ENCODE data around the gene EEA1.
"Not testable (repeated sequence)": the region's sequence is repeated elsewhere in the genome, so short reads cannot be mapped to it uniquely, and the experiment has no call there.

Gene EEA1

DNA sequence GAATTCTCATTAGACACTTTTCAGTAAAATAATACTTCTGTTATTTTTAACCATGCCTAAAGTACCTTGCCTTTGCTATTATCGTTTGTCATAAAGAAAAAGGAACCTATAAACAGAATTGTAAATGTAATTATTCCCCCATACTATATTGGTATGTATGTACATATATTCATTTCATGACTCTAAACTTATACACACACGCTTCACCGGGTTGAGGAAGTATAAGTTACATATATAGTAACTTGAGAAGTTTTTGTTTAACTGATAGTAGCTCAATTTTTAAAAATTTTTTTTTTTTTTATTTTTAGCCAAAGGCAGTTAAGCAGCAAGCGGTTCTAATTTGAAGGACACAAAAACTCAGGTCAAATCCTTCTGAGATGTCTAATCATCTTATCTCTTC is 118.7 kb downstream of the EEA1 start:
- DNase-seq (ENCODE audit: low read depth in 2 of 2): no peak

DNA sequence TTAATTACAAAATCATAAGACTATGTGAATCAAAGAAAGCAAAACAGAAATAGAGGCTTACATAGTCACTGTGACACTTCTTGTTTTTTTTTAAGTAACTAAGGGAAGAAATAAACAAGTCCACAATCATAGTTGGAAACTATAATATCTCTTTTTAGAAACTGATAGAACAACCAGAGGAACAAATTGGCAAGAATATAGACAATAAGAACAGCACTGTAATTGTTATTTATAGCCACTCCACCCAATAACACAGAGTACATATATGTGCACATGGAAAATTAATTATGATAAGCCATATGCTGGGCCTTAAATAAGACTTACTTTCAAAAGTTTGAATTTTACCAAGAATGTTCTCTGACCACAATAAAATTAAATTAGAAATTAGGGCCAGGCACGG is 125.2 kb downstream of the EEA1 start:
- DNase-seq (ENCODE audit: low read depth in 2 of 2): no peak

DNA sequence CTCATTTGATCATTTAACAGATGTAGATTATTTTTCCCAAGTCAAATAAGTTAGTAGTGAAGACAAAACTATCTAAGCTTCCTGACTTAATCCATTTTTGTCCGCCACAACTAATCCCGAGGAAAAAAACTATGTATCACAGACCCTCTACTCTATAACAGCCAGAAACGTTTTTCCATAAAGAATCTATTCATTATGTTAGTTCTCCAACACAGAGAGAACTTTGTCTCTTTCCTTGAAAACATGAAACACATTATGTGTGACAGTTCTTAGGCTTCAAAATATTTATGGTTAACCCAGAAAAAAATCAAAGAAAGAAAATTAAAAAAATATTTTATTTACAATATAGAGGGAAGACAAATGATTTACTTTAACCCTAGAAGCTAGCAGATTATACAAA is 126.2 kb downstream of the EEA1 start:
- DNase-seq (ENCODE audit: low read depth in 2 of 2): no peak

DNA sequence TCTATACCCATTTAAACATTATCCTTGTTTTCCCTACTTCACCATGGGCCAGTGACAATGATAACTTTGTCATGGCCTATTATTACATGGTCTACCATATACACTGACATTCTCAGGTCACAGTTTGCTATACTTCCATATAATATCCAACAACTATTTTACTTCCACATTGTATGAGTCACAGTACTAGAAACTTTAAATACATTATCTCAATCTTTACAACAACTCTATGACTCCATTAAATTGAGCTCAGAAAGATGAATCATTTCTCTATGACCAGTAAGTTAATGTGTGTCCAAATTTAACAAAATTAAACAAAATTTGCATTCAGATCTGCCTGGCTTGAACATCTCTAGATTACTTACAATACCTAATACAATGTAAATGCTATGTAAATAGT is 132.4 kb downstream of the EEA1 start:
- no peak for DNase-seq (ENCODE audit: low read depth in 2 of 2)

DNA sequence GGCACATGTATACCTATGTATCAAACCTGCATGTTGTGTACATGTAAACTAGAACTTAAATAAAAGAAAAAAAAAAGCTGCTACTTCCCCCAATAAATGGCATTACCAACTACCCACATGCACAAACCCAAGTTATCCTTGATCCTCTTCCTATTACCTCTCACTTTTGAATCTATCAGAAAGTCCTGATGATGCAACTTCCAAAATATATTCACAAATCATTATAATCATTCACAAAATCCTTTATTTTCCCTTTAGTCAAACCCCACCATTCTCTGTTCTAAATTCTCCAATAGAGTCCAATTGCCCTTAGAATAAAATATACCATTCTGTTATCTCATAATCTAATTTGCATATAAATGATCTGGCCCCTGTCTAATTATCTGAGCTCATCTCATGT is 134.3 kb downstream of the EEA1 start:
- DNase-seq (ENCODE audit: low read depth in 2 of 2): no peak

GRCh38 chr12:92794356-92794755 is 134.7 kb downstream of the EEA1 start:
- DNase-seq (ENCODE audit: low read depth in 2 of 2): not testable (repeated sequence)

GRCh38 chr12:92786045-92786444 is 143.1 kb downstream of the EEA1 start:
- no peak for DNase-seq (ENCODE audit: low read depth in 2 of 2)

DNA sequence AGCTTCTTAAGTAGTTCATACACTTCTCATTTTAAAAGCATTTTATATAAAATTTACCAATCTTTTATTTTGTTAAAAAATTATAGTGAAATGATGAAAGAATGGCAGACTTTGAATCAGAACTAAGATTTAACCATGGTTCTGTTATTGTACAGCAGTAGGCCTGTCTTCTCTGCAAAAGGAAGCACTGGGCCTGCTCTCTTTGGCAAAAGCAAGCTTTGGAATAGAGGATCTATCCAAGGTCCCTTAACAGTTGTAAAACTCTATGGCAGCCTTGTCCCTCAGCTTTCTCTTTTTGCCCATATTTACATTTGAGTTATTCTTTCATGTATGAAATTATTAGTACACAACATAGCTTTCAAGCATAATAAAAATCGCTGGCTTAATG is 143.5 kb downstream of the EEA1 start:
- no peak for DNase-seq (ENCODE audit: low read depth in 2 of 2)

- no peak for DNase-seq (ENCODE audit: low read depth in 2 of 2)
These were observed 144.1 kb downstream of the EEA1 start for GRCh38 chr12:92784797-92785562.

DNA sequence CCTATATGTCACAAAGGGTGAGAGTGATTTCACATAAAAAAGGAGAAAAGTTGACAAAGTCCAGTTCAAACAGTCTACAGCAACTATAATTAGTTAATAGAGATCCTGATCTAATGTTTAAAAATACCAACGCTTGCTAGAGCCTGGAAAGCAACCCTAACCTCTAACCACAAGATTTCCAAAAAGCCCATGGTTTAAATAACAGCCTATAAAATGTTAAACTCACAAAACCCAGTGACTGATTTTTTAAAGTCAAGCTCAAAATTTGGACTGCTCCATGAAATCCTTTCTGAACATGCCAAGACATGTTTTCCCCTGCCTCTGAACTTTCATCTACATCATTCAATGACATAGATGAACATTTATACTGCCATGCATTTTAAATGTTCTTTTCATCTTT is 144.7 kb downstream of the EEA1 start:
- no peak for DNase-seq (ENCODE audit: low read depth in 2 of 2)

DNA sequence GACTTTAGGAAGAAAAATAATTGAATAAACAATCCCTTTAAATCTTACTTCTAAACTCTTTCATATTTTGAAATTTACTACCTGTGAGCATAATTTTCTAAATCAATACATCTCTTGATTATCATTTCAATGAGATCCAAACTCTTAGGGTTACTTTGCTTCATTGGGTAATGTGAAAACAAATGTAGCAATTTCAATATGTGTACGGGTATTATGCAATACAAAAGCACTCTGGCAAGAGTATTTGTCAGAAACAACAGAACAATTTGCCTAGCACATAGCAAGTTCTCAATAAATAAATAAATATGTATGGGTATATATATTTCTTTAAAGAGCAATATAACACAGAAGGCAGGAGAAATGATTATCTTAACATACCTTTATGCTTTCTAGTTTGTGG is 149.2 kb downstream of the EEA1 start:
- DNase-seq (ENCODE audit: low read depth in 2 of 2): no peak

- no peak for DNase-seq (ENCODE audit: low read depth in 2 of 2)
These were observed 150.6 kb downstream of the EEA1 start for GRCh38 chr12:92778525-92778924.

DNA sequence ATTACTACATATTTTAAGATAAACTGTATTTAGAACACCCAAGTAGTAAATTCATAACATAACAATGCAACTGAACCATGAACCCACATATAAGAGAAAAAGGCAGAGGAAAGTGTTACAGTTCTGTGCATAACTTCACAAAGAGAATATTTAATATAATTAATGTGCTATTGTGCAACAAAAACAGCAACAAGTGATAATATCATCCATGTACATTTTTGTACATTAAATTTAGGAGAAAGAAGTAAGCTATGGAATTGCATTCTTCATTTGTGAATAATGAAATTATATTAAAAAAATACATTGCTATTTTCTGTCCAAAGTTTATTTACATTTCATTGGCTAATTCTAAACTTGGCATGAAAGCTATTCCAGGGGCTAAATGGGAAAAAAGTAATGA is 153.7 kb downstream of the EEA1 start:
- no peak for DNase-seq (ENCODE audit: low read depth in 2 of 2)

GRCh38 chr12:92771001-92771400 is 158.1 kb downstream of the EEA1 start:
- no peak for DNase-seq (ENCODE audit: low read depth in 2 of 2)

DNA sequence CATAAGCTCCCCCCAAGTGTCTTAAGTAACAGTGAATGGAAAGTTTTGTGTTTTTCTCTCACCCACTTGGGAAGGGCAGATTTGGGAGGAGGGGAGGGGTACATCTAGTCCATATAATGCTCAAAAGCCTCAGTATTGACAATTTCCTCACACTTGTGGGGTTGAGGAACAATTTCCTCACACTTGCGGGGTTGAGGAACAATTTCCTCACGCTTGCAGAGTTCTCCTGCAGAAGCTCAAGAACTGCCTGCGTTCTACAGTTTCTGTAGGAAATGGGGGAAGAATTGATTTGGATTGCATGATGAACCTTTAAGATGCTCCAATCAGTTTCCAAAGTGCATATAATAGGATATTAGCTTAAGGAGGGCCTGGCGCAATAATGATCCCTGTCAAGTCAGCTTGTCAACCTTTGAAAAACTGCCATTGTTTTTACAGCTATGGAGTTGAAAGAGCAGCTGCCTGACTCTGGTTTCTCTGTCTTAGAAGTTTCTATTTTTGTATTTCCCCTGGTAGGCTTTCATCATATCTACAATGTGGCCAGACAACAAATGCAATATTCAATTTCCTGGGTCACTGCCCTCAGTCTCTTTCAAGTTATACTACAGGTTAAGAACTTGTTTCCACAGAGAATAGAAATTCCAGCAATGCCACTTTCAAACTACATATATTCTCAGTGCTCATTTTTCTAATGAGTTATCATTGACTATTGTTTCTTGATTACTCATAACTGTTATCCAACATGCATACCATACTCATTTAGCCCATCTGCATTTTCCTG is 159.8 kb downstream of the EEA1 start:
- DNase-seq (ENCODE audit: low read depth in 2 of 2): no peak

GRCh38 chr12:92765871-92766270 is 163.2 kb downstream of the EEA1 start:
- no peak for DNase-seq (ENCODE audit: low read depth in 2 of 2)

DNA sequence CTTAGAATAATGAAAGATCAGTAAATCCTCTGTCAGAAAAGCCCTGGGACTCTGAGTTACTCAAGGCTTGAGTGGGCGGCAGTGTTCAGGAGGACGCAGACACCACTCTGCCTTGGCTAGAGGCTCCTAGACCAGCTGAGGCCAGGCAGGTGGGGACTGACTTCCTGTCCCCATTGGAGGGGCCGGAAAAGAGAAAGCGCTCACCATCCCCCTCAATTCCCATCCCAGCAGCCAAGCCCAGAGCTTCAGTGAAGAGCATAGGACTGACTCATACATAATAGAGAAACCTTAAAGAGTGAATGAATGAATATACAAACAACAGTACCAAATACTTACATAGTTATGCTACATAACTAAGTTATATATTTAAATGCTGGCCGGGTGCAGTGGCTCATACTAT is 164.3 kb downstream of the EEA1 start:
- DNase-seq (ENCODE audit: low read depth in 2 of 2): no peak

- no peak for DNase-seq (ENCODE audit: low read depth in 2 of 2)
These were observed 166.3 kb downstream of the EEA1 start for GRCh38 chr12:92762773-92763172.

DNA sequence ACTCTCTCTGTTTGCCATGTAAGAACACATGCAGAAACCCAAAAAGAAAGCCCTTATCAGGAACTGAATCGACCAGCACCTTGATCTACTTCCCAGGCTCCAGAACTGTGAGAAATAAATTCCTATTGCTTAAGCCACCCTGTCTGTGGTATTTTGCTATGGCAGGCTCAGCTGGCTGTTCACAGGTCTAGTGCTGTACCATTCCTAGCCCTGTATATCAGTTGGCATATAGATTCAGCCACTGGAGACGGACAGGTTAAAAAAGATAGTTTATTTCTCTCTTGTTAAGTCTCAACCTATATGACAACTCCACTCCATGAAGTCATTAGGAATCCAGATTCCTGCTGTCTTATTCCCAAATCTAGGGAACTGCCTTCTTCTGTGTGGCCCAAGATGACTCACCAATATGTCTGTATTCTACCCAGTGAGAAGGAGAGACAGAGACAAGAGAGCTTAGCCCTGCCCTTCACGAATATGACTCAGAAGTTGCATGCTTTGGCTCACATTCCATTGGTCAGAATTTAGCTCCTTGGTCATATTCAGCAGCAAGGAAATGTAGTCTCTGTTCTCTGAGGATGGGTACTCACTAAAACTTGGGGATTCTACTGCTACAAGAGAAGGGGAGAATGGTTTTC is 169.3 kb downstream of the EEA1 start:
- DNase-seq (ENCODE audit: low read depth in 2 of 2): no peak

GRCh38 chr12:92757597-92758121 is 171.4 kb downstream of the EEA1 start:
- DNase-seq (ENCODE audit: low read depth in 2 of 2): no peak

GRCh38 chr12:92756898-92757596 is 172.0 kb downstream of the EEA1 start:
- DNase-seq (ENCODE audit: low read depth in 2 of 2): no peak

Data from activated CD8-positive, alpha-beta memory T cell treated with anti-CD3 and anti-CD28 coated beads for 4 hours (primary cell).